ENCODE results near the gene BLTP1. TPM values are rescaled to one million over a fixed set of nuclear protein-coding genes. Genes with fewer than 3 reads are reported as not detected.

The BLTP1 gene
- total and polyA plus RNA-seq, 9 of the 15 experiments (the other 6 are each of a cell fraction or from before 2014, with no cell fraction given): 2.8 to 26.0 (median 13.1) TPM

DNA sequence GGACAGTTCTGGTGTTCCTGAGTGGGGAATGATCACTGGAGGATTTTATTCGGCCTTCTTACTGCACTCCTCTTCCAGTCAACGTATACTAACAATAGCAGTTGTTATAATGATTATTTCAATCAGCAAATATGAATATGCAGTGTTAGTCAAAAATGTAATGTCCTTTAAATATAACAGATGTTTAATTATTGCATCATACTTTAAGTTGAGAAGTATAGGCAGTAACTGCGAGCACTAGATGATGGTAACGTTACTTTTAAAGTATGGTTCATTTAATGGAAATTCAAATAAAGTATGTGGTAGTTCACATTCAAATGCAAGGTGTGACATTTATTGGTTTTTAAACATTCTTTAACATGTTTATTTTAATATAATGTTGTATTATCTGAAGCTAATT is 5.5 kb upstream of the BLTP1 start:
- H3K9ac ChIP-seq (ENCODE audit: insufficient read depth in 1 of 2, low read depth in 2 of 2, low read length in 2 of 2): no peak overlapping the region
- no peak overlapping the region for H3K4me3 ChIP-seq
- no peaks in the 10 kb centered on the region for H3K9me3 ChIP-seq (replicated peaks; ENCODE audit: control insufficient read depth, insufficient read depth, low read depth, low read length)
- no peak for DNase-seq (ENCODE audit: extremely low read depth in 1 of 4, low spot score in 3 of 4)
- no peak for TF ChIP-seq BCOR (IDR thresholded peaks at IDR 0.05)
- TF ChIP-seq, protein P1, sequence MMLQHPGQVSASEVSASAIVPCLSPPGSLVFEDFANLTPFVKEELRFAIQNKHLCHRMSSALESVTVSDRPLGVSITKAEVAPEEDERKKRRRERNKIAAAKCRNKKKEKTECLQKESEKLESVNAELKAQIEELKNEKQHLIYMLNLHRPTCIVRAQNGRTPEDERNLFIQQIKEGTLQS (IDR thresholded peaks at IDR 0.05): peak; percentile 58
- TF ChIP-seq, protein P1 (CRISPR knock-in tag; conservative IDR thresholded peaks at IDR 0.05): no peak
- peak; percentile 78 for TF ChIP-seq CEBPB (tag; IDR thresholded peaks at IDR 0.05)
- TF ChIP-seq, protein P2, sequence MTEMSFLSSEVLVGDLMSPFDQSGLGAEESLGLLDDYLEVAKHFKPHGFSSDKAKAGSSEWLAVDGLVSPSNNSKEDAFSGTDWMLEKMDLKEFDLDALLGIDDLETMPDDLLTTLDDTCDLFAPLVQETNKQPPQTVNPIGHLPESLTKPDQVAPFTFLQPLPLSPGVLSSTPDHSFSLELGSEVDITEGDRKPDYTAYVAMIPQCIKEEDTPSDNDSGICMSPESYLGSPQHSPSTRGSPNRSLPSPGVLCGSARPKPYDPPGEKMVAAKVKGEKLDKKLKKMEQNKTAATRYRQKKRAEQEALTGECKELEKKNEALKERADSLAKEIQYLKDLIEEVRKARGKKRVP (CRISPR knock-in tag; IDR thresholded peaks at IDR 0.05): 0 out of 2 replicates have a peak, but pooled peaks have one; percentile 38
- no peak for TF ChIP-seq CEBPG (CRISPR knock-in tag; IDR thresholded peaks at IDR 0.05)
- peak; percentile 39 to 95 for TF ChIP-seq CEBPG (tag; conservative IDR thresholded peaks at IDR 0.05 in 1 of 2, IDR thresholded peaks at IDR 0.05 in 1 of 2)
- no peak overlapping the region for H3K27ac ChIP-seq (ENCODE audit: extremely low read depth, low read depth, low read length)
- no peaks in the 10 kb centered on the region for H3K9me1 ChIP-seq (ENCODE audit: control insufficient read depth, insufficient read depth, low read length)
- H3K4me2 ChIP-seq (ENCODE audit: insufficient read depth, low read length): no peak overlapping the region
- ChIA-PET POLR2A (no interaction called here), CTCF (ENCODE audit: low intra/inter-chr PET ratio) (no interaction called here)
- no peak for FAIRE-seq
- no peaks in the 10 kb centered on the region; a peak in 1 of 5 replicates for H3K4me1 ChIP-seq (replicated peaks in 1 of 2; ENCODE audit: control insufficient read depth in 2 of 2, insufficient read depth in 2 of 2, low read length in 2 of 2)
- intact Hi-C loops (cut with micrococcal nuclease) (no loop called here), in situ Hi-C loops (cut with MboI) (no loop called here)
- H3K79me2 ChIP-seq (ENCODE audit: control insufficient read depth, insufficient read depth, low read length): no peaks in the 10 kb centered on the region
- H3K27me3 ChIP-seq (ENCODE audit: control insufficient read depth in 2 of 2, insufficient read depth in 2 of 2, low read length in 2 of 2): no peaks in the 10 kb centered on the region
- H2AFZ ChIP-seq (ENCODE audit: low read depth, low read length): no peak overlapping the region
- no peak for ATAC-seq
- no peaks in the 10 kb centered on the region for H4K20me1 ChIP-seq (replicated peaks; ENCODE audit: control insufficient read depth, insufficient read depth, low read length)
- WGBS (ENCODE audit: insufficient coverage, low coverage, missing lambda C conversion rate): 16% methylated on average over 4 of the region's 4 CpGs
- no peaks in the 10 kb centered on the region for H3K36me3 ChIP-seq (ENCODE audit: control insufficient read depth, insufficient read depth, low read length)
- no TSS peak for BruUV-seq (replicated peaks)

Data from K562 (cell line).